Limb (tissue), 2 donors: ENCODE results near the gene TEX10.
"Not testable (repeated sequence)": the region's sequence is repeated elsewhere in the genome, so short reads cannot be mapped to it uniquely, and the experiment has no call there.

Experiments used
- DNase-seq, 2 donors: peaks; one replicate each; pipeline ENCODE4 v3.0.0-alpha.2; 2016; ENCODE audit errors: extremely low spot score in 2 of 2

The TEX10 gene

GRCh38 chr9:100352727-100353505, at the start of gene TEX10:
TEX10 (minus strand) TSS chr9:100352942; CDS start chr9:100349363, 3,579 bp downstream.
- peak; percentile 93 to 96 for DNase-seq

GRCh38 chr9:100401042-100401441, 48.3 kb upstream of the TEX10 start:
- DNase-seq = no peak

GRCh38 chr9:100397529-100398266, 45.0 kb upstream of the TEX10 start:
- DNase-seq = no peak

GRCh38 chr9:100396769-100397168, 44.0 kb upstream of the TEX10 start:
- DNase-seq = no peak

DNA sequence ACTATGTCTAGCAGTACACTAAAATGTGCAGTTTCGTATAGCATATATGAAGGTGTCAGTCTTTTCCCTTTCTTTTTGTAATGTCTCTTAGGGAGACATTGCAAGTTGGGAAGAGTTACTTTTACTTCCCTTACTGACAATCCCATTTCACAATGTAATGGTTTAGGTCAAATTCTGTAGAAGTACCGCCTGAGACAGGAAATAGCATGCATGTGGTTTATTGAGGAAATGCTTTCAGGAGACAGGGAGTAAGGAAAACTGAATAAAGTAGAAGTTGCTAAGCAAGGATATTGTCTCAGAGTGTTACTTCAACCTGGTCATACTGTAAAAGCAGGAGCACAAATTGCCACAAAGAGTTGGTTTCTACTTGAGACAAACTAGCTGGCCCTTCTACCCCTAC, 42.1 kb upstream of the TEX10 start:
- DNase-seq = no peak

DNA sequence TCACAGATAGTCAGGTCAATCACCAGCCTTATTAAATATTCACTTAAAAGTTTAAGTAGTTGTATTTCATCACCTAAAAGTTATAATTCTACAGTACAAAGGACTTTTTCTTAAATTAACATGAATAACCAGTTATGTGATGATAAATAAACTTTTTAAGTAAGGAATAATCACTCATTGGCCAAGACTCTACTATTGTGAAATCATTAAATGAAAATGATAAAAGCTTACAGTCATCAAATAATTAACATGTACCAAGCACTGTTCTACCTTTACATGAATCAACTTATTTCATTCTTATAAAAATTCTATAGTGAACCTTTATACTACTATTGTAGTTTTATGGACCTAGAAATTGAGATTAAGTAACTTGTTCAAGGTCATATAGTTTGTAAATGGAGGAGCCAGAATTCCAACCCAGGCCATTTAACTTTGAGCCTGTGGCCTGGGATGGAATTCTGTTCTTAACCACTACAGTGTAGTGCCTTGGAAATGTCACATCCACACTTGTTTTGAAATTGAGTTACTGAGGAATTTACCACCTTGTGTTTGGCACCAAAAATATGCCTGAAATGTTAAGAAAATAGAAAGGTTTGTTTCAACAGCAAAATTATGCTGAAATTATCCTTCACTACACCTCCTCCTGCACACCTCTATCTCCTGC, 41.4 kb upstream of the TEX10 start:
- no peak for DNase-seq

- DNase-seq = not testable (repeated sequence)
Observed at GRCh38 chr9:100392989-100393388, 40.2 kb upstream of the TEX10 start.

DNA sequence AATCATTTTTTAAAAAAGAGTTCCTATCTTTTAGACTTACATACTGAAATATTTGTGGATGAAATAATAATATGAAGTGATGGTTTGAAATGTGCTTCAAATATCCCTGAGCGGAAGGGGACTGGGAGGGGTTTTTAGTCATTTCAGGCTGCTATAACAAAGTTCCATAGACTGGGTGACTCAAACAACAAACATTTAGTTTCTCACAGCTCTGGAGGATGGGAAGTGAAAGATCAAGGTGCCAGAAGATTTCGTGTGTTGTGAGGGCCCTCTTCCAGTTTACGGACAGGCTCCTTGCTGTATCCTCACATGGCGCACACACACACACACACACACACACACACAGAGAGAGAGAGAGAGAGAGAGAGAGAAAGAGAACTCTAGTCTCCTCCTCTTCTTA, 27.1 kb upstream of the TEX10 start:
- DNase-seq = no peak

GRCh38 chr9:100377015-100377414, 24.3 kb upstream of the TEX10 start:
- no peak for DNase-seq

GRCh38 chr9:100375658-100376057, 22.9 kb upstream of the TEX10 start:
- DNase-seq = no peak

GRCh38 chr9:100372648-100373047, 19.9 kb upstream of the TEX10 start:
- DNase-seq = no peak

- DNase-seq = no peak
Observed at GRCh38 chr9:100370064-100370723, 17.5 kb upstream of the TEX10 start.

GRCh38 chr9:100368672-100369071, 15.9 kb upstream of the TEX10 start:
- DNase-seq = no peak

DNA sequence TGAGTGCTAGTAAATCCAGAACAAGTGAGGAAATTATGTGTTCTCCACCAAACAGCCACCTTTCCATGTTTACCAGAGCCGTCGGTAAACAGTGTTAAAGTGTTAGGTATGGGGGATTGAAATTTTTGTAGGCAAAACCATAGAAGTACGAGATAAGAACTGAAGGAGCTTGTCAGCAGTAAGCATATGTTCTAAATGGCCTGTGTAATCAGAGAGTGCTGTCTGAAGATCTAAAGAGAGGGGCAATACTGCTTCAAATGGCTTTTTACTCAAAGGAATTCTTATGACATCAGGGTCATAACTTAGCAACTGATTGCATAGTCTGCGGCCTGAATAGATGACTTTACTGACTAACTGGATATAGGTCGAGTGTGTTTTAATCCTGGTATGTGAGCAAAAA, 13.4 kb upstream of the TEX10 start:
- no peak for DNase-seq

DNA sequence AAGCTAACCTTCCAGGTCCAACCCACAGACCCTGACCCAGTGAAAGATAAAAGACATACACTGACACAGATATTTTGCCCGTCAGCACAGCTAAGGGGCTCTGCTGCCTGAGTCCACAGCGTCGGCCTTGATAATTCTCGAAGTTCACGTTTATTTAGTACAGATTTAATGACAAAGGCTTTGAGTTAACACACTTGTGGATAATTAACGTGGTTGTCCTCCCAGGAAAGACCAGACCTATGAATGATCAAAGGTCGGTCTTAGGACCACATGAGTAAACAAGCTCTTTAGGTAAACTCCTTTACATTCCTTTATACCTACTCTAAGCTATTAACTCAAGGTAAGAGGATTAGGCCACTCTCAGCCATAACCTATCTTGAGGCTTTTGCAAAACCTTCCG, 11.3 kb upstream of the TEX10 start:
- no peak for DNase-seq

- no peak for DNase-seq
Observed at GRCh38 chr9:100359057-100359456, 6.3 kb upstream of the TEX10 start.

- no peak for DNase-seq
Observed at GRCh38 chr9:100357501-100357900, 4.8 kb upstream of the TEX10 start.

- no peak for DNase-seq
Observed at GRCh38 chr9:100355561-100355960, 2.8 kb upstream of the TEX10 start.

GRCh38 chr9:100354121-100354800, 1.5 kb upstream of the TEX10 start:
- DNase-seq = no peak

DNA sequence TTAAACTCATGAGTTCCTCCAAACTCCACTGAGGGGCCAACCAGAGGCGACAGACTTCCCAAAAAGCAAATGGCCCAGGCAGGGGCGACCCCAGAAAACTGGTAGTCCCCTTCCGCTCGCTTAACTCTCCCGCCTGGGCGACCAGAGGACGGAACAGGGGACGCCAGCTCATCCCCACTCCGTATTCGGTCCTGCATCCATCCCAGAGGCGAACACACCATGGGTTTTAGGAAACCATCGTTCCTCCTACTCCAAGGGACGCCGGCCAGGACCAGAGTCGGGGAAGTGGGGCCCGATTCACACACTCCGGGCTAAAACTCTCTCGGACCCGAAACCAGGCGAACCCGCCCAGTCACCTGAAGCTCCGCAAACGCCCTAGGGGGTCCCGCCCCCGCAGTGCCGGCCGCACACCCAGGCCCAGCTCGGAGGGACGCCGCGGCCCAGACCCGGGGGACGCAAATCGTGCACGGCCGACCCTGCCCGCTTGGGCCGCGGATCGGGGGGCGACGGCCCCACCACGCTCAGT, 478 bp downstream of the TEX10 start:
- no peak for DNase-seq

GRCh38 chr9:100351508-100351907, 1.2 kb downstream of the TEX10 start:
- DNase-seq = no peak
